Kidney (tissue), 14 donors: Measurements from ENCODE around the gene SLC25A52. TPM values are rescaled to one million over a fixed set of nuclear protein-coding genes. Genes with fewer than 3 reads are reported as not detected.

Source experiments
- DNase-seq, 5 donors: peaks; one replicate each; pipeline ENCODE4 v3.0.0-alpha.2; 2013 to 2020
- FAIRE-seq: peaks from 2 replicates; lab custom pipeline; 2012; peaks lifted over from hg19 to GRCh38; lab: Jason Lieb, UNC
- H3K27ac ChIP-seq, 2 donors: one replicate each; pipeline ENCODE4 v1.7.0; 2013; ENCODE audit warnings: low read depth in 2 of 2, low read length in 2 of 2, inconsistent platforms in 1 of 2
- H3K27me3 ChIP-seq: one replicate; pipeline ENCODE4 v1.7.1; 2013; ENCODE audit warnings: low read length, inconsistent platforms; ENCODE audit not compliant: control insufficient read depth, insufficient read depth
- H3K36me3 ChIP-seq, 3 donors: one replicate each; pipeline versions ENCODE4 v1.7.0 to v1.7.1; 2013; ENCODE audit warnings: low read length in 3 of 3, control low read depth in 1 of 3, inconsistent platforms in 1 of 3; ENCODE audit not compliant: insufficient read depth in 3 of 3, control insufficient read depth in 2 of 3
- H3K4me1 ChIP-seq, 3 donors: one replicate each; pipeline versions ENCODE4 v1.7.0 to v1.7.1; 2013; ENCODE audit warnings: low read length in 3 of 3, inconsistent platforms in 1 of 3, low read depth in 1 of 3; ENCODE audit not compliant: control insufficient read depth in 2 of 3, insufficient read depth in 2 of 3
- H3K4me3 ChIP-seq, 3 donors: one replicate each; pipeline versions ENCODE4 v1.7.0 to v1.8.1; 2013; ENCODE audit warnings: low read length in 3 of 3, control low read depth in 1 of 3, inconsistent platforms in 1 of 3
- H3K9ac ChIP-seq, 3 donors: one replicate each; pipeline versions ENCODE4 v1.7.0 to v1.7.1; 2013; ENCODE audit warnings: low read length in 3 of 3, control low read depth in 1 of 3, inconsistent platforms in 1 of 3
- H3K9me3 ChIP-seq, 3 donors: one replicate each; pipeline versions ENCODE4 v1.7.0 to v1.7.1; 2013; ENCODE audit warnings: low read length in 3 of 3, control low read depth in 1 of 3, inconsistent platforms in 1 of 3; ENCODE audit not compliant: control insufficient read depth in 2 of 3, insufficient read depth in 1 of 3
- intact Hi-C: fragments of 100-400 bp; cut with DNase I; formaldehyde crosslinking; loops from one replicate; pipeline ENCODE4 v1.11.1; 2022
- polyA plus RNA-seq: library from polyadenylated mRNA; stranded (reverse); fragments of 350-450 nt; fragmentation: Illumina TruSeq; extraction: RNeasy Lipid Tissue Mini Kit (QIAGEN cat#74804); gene quantifications from one replicate; pipeline ENCODE4 v1.2.3, GENCODE V29; 2014; ENCODE audit warnings: low read depth, low replicate concordance; ENCODE audit not compliant: insufficient read depth
- total RNA-seq: library from RNA; stranded (reverse); fragmentation: NEBNext Ultra II Directional; extraction: Animal tissue kit (Norgen Biotek cat#: 25700); gene quantifications from one replicate; pipeline ENCODE4 v1.2.1, GENCODE V29; 2021
- TF ChIP-seq, protein P1 (sequence below): IDR thresholded peaks from 3 replicates; pipeline ENCODE4 v1.5.1; 2012; ENCODE audit warnings: mild to moderate bottlenecking, moderate library complexity, borderline replicate concordance; ENCODE audit not compliant: insufficient read depth; ENCODE audit errors: extremely low read depth
- donor health status: control.
- donor health status: control.
- donor health status: control.
- donor health status: control.
- donor health status: control.
- donor health status: DM: yes; HTN: yes; CAD: no.
- donor health status: Normal renal cell carcinoma (clear cell type).

SLC25A52 gene
- total and polyA plus RNA-seq, 2 donors from 2014 or later, result not detected

DNA sequence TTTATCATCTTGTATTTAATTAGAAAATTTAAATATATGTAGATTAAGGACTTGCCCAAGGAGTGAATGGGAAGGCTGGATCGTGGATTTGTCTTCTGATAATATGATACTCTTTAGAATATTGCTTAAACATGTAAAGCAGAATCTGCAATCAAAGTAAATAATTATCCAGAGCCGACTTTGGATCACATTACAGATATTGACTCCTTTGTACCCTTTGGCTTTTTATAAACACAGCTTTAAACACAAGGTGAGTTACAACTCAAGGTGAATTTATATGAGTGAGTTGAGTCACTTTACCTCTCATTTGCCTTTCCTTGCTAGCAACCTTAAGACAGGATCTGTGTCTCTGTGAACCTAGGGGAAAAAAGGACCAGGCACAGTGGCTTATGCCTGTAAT, 37.7 kb upstream of the SLC25A52 start:
- TF ChIP-seq, protein P1, sequence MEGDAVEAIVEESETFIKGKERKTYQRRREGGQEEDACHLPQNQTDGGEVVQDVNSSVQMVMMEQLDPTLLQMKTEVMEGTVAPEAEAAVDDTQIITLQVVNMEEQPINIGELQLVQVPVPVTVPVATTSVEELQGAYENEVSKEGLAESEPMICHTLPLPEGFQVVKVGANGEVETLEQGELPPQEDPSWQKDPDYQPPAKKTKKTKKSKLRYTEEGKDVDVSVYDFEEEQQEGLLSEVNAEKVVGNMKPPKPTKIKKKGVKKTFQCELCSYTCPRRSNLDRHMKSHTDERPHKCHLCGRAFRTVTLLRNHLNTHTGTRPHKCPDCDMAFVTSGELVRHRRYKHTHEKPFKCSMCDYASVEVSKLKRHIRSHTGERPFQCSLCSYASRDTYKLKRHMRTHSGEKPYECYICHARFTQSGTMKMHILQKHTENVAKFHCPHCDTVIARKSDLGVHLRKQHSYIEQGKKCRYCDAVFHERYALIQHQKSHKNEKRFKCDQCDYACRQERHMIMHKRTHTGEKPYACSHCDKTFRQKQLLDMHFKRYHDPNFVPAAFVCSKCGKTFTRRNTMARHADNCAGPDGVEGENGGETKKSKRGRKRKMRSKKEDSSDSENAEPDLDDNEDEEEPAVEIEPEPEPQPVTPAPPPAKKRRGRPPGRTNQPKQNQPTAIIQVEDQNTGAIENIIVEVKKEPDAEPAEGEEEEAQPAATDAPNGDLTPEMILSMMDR, result no peak
- FAIRE-seq (no peak), DNase-seq (no peak)
- H3K9me3 ChIP-seq, result no peaks in the 10 kb centered on the region
- H3K9ac ChIP-seq, result no peak overlapping the region
- no peak overlapping the region for H3K27ac ChIP-seq
- H3K4me3 ChIP-seq, result no peak overlapping the region
- H3K4me1 ChIP-seq, result no peaks in the 10 kb centered on the region
- H3K27me3 ChIP-seq, result no peaks in the 10 kb centered on the region
- intact Hi-C loops, result no loop called here
- H3K36me3 ChIP-seq, result no peaks in the 10 kb centered on the region

DNA sequence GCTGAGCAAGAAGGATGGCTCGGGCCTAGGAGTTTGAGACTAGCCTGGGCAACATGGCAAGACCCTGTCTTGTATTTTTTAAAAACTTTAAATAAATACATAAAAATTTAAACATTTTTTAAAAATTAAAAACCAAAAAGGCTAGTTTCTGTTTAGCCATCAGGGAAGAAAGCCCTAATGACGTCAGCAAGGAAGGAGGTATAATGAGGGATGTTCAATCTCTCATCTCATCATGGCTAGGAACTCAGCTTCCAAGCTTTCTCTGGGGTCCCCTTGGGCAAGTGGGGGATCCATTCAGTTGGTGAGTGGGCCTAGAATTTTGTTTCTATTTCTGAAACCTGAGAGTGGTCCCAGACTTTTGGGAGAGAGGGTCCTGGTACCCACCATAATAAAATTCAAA, 35.1 kb upstream of the SLC25A52 start:
- Histone ChIP-seq H3K36me3 (no peaks in the 10 kb centered on the region), H3K9ac (no peak overlapping the region), H3K27ac (no peak overlapping the region), H3K27me3 (no peaks in the 10 kb centered on the region), H3K4me3 (no peak overlapping the region), H3K9me3 (no peaks in the 10 kb centered on the region), H3K4me1 (no peaks in the 10 kb centered on the region)
- DNase-seq (no peak), FAIRE-seq (no peak)
- TF ChIP-seq, protein P1, result no peak
- intact Hi-C loops, result no loop called here

DNA sequence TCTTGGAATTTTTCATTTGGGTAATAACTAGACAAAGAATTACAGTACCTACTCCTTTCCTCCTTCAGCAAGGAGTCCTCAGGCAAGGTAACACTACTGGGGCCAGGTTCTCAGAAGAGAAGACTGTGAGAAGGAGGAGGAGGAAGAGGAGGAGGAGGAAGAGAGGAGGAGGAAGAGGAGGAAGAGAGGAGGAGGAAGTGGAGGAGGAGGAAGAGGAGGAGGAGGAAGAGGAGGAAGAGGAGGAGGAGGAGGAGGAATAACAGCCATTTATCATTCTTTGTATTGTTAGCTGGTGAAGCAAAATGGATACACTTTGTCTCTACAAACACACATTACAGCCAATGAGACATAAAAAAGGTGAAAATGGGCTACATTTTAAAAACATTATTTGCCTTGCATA, 32.9 kb upstream of the SLC25A52 start:
- FAIRE-seq (no peak), DNase-seq (no peak)
- Histone ChIP-seq H3K36me3 (no peaks in the 10 kb centered on the region), H3K4me1 (no peaks in the 10 kb centered on the region), H3K4me3 (no peak overlapping the region), H3K9me3 (no peaks in the 10 kb centered on the region), H3K27me3 (no peaks in the 10 kb centered on the region), H3K27ac (no peak overlapping the region), H3K9ac (no peak overlapping the region)
- intact Hi-C loops, result no loop called here
- TF ChIP-seq, protein P1, result no peak

DNA sequence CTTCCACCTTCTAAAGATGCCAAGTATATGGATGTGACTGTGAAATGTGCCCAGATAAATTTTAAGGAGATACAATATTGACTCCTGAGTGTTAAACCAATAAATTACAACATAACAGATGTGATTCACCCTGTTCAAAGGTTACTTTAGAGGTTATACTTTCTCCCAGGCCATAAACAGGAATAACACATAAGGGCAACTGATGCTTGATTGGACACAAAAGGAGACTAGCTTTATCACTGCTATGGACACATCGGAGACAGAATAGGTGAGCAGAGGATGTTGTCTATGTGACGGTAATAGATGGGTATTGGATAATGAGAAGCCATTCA, 31.9 kb upstream of the SLC25A52 start:
- Histone ChIP-seq H3K27me3 (no peaks in the 10 kb centered on the region), H3K27ac (no peak overlapping the region), H3K4me1 (no peaks in the 10 kb centered on the region), H3K36me3 (no peaks in the 10 kb centered on the region), H3K4me3 (no peak overlapping the region), H3K9ac (no peak overlapping the region), H3K9me3 (no peaks in the 10 kb centered on the region)
- intact Hi-C loops, result no loop called here
- FAIRE-seq (no peak), DNase-seq (no peak)
- TF ChIP-seq, protein P1, result no peak
